ENCODE measurements around the gene ACTN3.

ACTN3 gene

DNA sequence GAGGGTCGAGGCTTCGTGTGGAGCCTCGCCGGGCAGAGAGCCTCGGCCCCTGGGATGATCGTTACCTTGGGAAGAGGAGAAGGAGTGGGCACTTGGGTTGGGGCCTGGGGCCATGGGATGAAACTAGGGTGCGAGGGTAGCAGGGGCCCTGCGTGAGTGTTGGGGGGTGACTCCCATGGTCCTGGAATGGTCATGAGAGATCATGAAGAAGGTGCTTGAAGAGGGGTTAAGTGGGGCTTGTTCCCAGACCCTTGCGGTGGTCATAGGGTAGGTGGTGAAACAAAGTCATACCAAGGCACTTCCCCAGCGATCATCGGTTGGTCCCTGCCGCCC, 46.6 kb downstream of the ACTN3 start:
- TF ChIP-seq, protein P1, sequence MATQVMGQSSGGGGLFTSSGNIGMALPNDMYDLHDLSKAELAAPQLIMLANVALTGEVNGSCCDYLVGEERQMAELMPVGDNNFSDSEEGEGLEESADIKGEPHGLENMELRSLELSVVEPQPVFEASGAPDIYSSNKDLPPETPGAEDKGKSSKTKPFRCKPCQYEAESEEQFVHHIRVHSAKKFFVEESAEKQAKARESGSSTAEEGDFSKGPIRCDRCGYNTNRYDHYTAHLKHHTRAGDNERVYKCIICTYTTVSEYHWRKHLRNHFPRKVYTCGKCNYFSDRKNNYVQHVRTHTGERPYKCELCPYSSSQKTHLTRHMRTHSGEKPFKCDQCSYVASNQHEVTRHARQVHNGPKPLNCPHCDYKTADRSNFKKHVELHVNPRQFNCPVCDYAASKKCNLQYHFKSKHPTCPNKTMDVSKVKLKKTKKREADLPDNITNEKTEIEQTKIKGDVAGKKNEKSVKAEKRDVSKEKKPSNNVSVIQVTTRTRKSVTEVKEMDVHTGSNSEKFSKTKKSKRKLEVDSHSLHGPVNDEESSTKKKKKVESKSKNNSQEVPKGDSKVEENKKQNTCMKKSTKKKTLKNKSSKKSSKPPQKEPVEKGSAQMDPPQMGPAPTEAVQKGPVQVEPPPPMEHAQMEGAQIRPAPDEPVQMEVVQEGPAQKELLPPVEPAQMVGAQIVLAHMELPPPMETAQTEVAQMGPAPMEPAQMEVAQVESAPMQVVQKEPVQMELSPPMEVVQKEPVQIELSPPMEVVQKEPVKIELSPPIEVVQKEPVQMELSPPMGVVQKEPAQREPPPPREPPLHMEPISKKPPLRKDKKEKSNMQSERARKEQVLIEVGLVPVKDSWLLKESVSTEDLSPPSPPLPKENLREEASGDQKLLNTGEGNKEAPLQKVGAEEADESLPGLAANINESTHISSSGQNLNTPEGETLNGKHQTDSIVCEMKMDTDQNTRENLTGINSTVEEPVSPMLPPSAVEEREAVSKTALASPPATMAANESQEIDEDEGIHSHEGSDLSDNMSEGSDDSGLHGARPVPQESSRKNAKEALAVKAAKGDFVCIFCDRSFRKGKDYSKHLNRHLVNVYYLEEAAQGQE (IDR thresholded peaks at IDR 0.05; ENCODE audit: insufficient read depth in 1 of 2, low read depth in 2 of 2, low read length in 2 of 2): no peak
- TF ChIP-seq SIN3A (IDR thresholded peaks at IDR 0.05; ENCODE audit: borderline replicate concordance, insufficient read depth, low read length): 0 out of 2 replicates have a peak, but pooled peaks have one; percentile 1
- TF ChIP-seq TAF1 (IDR thresholded peaks at IDR 0.05; ENCODE audit: borderline replicate concordance, insufficient read depth, low read length): no peak; the same call in 1 of the 2 replicates
- TF ChIP-seq POLR2AphosphoS5 (IDR thresholded peaks at IDR 0.05; ENCODE audit: low read depth, low read length): no peak
- no peak for TF ChIP-seq FOXP2 (optimal IDR thresholded peaks at IDR 0.05; ENCODE audit: borderline replicate concordance, extremely low read depth, extremely low read length, insufficient read depth)

DNA sequence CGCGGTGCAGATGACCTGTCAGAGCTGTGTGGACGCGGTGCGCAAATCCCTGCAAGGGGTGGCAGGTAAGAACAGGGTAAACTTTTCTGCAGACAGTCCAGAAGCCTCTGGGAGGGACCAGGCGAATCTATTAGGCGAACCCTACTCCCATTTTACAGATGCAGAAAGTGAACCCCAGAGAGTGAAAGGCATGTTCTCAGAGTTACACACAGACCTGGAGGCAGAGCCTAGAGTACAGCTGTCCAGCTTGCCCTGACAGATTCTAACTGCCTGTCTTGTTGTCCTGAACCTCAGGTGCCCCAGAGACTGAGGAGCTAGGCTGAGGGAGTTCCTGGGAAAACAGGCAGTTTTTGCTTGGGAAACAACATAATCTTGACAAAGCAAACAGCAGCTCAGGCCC, 46.9 kb downstream of the ACTN3 start:
- TF ChIP-seq POLR2AphosphoS5 (IDR thresholded peaks at IDR 0.05; ENCODE audit: low read depth, low read length) (no peak), TAF1 (IDR thresholded peaks at IDR 0.05; ENCODE audit: borderline replicate concordance, insufficient read depth, low read length) (no peak), FOXP2 (optimal IDR thresholded peaks at IDR 0.05; ENCODE audit: borderline replicate concordance, extremely low read depth, extremely low read length, insufficient read depth) (no peak), SIN3A (IDR thresholded peaks at IDR 0.05; ENCODE audit: borderline replicate concordance, insufficient read depth, low read length) (no peak)
- TF ChIP-seq, protein P1 (IDR thresholded peaks at IDR 0.05; ENCODE audit: insufficient read depth in 1 of 2, low read depth in 2 of 2, low read length in 2 of 2): no peak

DNA sequence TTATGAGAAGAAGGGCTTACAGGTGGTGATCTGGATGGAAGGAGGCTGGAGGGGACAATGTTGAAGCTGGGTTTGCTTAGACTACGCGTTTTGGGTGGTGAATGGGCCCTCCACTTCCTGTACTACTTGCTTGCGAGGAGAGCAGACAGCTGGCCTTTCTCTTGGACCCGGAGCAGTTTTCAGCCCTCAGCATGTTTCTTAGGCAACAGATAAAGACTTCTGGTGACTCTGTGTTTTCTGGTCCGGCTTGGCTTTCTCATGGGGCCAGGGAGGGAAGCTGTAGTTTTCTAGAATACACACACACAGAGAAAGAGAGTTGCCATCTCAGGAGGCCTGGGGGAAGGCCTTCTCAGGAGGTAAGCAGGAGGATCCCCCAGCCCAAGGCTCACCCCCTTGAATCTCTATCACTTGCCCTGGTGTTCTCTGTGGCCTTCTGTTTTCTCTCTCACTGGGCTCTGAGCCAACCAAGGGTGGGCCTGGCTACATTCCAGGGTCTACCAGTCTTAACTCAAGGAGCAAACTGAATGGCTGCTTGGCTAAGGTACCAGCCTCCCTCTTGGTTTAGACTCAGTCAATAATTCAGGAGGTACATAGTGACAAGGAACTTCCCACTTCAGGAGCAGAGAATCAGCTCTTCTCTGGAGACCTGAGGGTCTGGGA, 48.7 kb downstream of the ACTN3 start:
- TF ChIP-seq, protein P1 (IDR thresholded peaks at IDR 0.05; ENCODE audit: insufficient read depth in 1 of 2, low read depth in 2 of 2, low read length in 2 of 2): no peak
- no peak for TF ChIP-seq FOXP2 (optimal IDR thresholded peaks at IDR 0.05; ENCODE audit: borderline replicate concordance, extremely low read depth, extremely low read length, insufficient read depth)
- no peak for TF ChIP-seq POLR2AphosphoS5 (IDR thresholded peaks at IDR 0.05; ENCODE audit: low read depth, low read length)
- no peak for TF ChIP-seq TAF1 (IDR thresholded peaks at IDR 0.05; ENCODE audit: borderline replicate concordance, insufficient read depth, low read length)
- no peak for TF ChIP-seq SIN3A (IDR thresholded peaks at IDR 0.05; ENCODE audit: borderline replicate concordance, insufficient read depth, low read length)

DNA sequence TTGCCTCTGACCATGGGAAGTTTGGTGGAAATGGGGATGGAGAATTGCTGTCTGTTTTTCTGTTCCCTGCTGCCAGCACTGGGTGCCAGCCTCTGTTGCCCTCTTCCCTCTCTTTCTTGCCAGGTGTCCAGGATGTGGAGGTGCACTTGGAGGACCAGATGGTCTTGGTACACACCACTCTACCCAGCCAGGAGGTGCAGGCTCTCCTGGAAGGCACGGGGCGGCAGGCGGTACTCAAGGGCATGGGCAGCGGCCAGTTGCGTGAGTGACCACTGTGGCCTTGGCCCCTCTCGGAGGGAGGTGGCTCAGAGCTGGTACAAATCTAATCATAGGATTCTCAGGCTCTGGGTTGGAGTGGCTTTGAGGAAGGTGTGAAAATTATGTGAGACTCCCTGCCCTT, 52.3 kb downstream of the ACTN3 start:
- TF ChIP-seq SIN3A (IDR thresholded peaks at IDR 0.05; ENCODE audit: borderline replicate concordance, insufficient read depth, low read length) (no peak), FOXP2 (optimal IDR thresholded peaks at IDR 0.05; ENCODE audit: borderline replicate concordance, extremely low read depth, extremely low read length, insufficient read depth) (no peak), POLR2AphosphoS5 (IDR thresholded peaks at IDR 0.05; ENCODE audit: low read depth, low read length) (no peak), TAF1 (IDR thresholded peaks at IDR 0.05; ENCODE audit: borderline replicate concordance, insufficient read depth, low read length) (no peak)
- TF ChIP-seq, protein P1 (IDR thresholded peaks at IDR 0.05; ENCODE audit: insufficient read depth in 1 of 2, low read depth in 2 of 2, low read length in 2 of 2): no peak

Data from PFSK-1 (cell line).